Muscle layer of colon (tissue), 2 donors: Measurements from ENCODE around the gene SSB.
A peak's percentile ranks its signal among the peaks of the same experiment; 100 is the strongest.
"Not testable (repeated sequence)": the region's sequence is repeated elsewhere in the genome, so short reads cannot be mapped to it uniquely, and the experiment has no call there.

ENCODE experiments used
- H3K27ac ChIP-seq: one replicate; pipeline ENCODE4 v1.7.0; 2013; ENCODE audit warnings: low read depth, mild to moderate bottlenecking, low read length, moderate library complexity
- H3K27me3 ChIP-seq, 2 donors: one replicate each; pipeline ENCODE4 v1.7.0; 2013; ENCODE audit warnings: low read length in 2 of 2, mild to moderate bottlenecking in 2 of 2; ENCODE audit not compliant: insufficient read depth in 2 of 2, control insufficient read depth in 1 of 2
- H3K36me3 ChIP-seq: one replicate; pipeline ENCODE4 v1.7.0; 2013; ENCODE audit warnings: mild to moderate bottlenecking, low read length; ENCODE audit not compliant: insufficient read depth
- H3K4me1 ChIP-seq: one replicate; pipeline ENCODE4 v1.7.0; 2013; ENCODE audit warnings: mild to moderate bottlenecking, low read length; ENCODE audit not compliant: insufficient read depth
- H3K4me3 ChIP-seq, 2 donors: one replicate each; pipeline ENCODE4 v1.7.0; 2013; ENCODE audit warnings: low read length in 2 of 2, low read depth in 1 of 2, mild to moderate bottlenecking in 1 of 2, moderate library complexity in 1 of 2
- H3K9ac ChIP-seq: one replicate; pipeline ENCODE4 v1.7.0; 2013; ENCODE audit warnings: low read length
- H3K9me3 ChIP-seq: one replicate; pipeline ENCODE4 v1.7.0; 2013; ENCODE audit warnings: mild to moderate bottlenecking, low read length
- donor health status: abdominal sarcoma.
- donor health status: Adenocarcinoma of cecum.

The SSB gene

DNA sequence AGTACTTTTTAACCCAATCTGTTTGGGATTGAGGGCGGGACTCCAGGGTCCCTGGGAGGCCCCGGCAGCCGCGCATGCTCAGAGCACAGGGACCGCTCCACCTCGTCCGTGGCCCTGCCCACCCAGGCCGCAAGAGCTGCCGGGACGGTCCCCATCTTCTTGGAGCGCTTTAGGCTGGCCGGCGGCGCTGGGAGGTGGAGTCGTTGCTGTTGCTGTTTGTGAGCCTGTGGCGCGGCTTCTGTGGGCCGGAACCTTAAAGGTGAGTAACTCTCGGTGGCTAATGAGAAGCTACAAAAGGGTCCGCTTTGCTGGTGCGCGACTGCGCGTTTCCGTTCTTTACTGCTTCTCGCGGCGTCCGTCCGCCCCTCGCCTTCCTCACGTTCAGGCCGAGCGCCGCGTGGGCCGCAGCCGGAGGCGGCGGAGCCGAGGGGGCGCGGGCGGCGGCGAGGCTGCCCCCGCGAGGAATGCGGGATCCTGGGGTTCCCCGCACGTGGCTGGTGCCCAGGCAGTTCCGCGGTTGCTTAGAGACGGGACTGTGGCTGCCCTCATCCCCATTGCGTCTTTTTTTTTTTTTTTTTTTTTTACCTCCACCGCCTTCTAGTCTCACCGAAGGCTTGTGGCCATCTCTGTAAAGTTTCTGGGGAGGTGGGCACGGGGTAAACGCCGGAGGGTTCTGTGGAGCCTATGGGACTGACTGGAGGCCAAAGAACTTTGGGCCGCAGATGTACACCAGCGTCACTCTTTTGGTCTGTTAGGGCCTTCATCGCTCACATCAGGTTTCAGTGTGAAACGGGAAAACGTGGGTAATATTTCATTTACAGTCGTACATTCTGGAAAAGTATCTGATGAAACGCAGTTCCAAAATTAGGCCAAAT lies at the start of gene SSB:
TSS of gene SSB (plus strand) at position 154 of the 875 bp plus-strand sequence. CDS start 2,090 bp downstream, outside the sequence.
- H3K4me3 ChIP-seq: peak within 1 kb of the TSS; percentile 76 to 92
- peaks cover 8% of the 10 kb centered on the region for H3K36me3 ChIP-seq
- H3K4me1 ChIP-seq: no peaks in the 10 kb centered on the region
- H3K27me3 ChIP-seq: no peaks in the 10 kb centered on the region
- H3K27ac ChIP-seq: peak within 1 kb of the TSS; percentile 88
- peak within 1 kb of the TSS; percentile 45 for H3K9ac ChIP-seq
- H3K9me3 ChIP-seq: no peaks in the 10 kb centered on the region

DNA sequence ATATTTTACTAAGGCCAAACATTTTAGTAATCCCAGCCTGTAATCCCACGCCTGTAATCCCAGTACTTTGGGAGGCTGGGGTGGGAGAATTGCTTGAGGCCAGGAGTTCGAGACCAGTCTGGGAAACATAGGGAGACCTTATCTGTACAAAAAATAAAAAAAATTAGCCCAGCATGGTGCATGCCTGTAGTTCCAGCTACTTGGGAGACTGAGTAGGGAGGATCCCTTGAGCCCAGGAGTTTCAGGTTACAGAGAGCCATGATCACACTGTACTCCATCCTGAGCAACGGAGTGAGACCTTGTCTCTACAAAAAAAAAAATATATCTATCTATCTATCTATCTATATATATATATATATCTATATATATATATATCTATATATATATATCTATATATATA lies 45.9 kb upstream of the SSB start:
- Histone ChIP-seq H3K27me3 (no peaks in the 10 kb centered on the region), H3K9ac (no peak overlapping the region), H3K36me3 (peaks cover 13% of the 10 kb centered on the region), H3K9me3 (no peaks in the 10 kb centered on the region), H3K4me1 (no peaks in the 10 kb centered on the region), H3K4me3 (no peak overlapping the region), H3K27ac (no peak overlapping the region)

DNA sequence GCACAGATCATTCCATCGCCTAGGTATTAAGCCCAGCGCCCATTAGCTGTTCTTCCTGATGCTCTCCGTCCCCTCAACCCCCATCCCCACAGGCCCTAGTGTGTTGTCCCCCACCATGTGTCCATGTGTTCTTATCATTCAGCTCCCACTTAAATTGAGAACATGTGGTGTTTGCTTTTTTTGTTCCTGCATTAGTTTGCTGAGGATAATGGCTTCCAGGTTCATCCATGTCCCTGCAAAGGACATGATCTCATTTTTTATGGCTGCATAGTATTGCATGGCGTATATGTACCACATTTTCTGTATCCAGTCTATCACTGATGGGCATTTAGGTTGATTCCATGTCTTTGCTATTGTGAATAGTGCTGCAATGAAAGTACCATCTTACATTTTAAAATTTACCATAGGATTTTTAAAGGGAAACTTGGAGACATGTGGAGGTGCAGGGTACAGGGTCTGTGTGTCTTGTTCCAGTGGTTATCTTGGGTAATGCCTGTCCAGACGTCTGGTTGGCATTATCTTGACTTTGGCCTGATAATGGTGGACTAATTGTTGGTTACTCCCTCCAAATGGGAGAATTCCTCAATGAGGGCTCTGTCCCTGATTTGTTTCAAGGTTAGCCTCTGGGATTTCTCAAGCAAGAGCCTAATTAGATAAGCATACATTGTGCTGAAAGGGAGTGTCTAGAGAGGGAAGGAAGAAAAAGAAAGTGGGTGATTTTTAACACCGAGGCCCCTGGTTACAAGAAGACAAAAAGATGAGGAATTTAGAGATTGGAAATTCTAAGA lies 43.4 kb upstream of the SSB start:
- H3K36me3 ChIP-seq: no peaks in the 10 kb centered on the region
- no peaks in the 10 kb centered on the region for H3K4me1 ChIP-seq
- H3K9ac ChIP-seq: no peak overlapping the region
- no peak overlapping the region for H3K27ac ChIP-seq
- no peaks in the 10 kb centered on the region for H3K27me3 ChIP-seq
- H3K4me3 ChIP-seq: no peak overlapping the region
- H3K9me3 ChIP-seq: no peaks in the 10 kb centered on the region

DNA sequence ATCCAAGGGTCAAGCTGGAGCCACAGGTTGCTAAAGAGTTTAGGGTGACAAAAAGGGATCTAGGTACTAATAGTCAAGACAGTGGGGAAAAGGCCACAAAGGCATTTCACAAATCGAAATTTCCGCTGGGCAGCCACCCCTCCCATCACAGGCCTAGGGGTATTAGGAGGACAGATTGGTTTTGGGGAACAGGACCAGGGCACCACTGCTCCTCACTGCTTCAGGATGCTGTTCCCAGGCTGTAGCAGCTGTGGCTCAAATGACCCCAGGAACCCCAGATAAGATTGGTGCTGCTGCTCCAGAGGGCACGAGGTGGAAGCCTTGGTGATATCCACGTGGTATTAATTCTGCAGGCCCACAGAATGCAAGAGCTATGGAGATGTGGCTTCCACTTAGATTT lies 42.3 kb upstream of the SSB start:
- Histone ChIP-seq H3K27me3 (no peaks in the 10 kb centered on the region), H3K9me3 (no peaks in the 10 kb centered on the region), H3K36me3 (no peaks in the 10 kb centered on the region), H3K27ac (no peak overlapping the region), H3K4me1 (no peaks in the 10 kb centered on the region), H3K9ac (no peak overlapping the region), H3K4me3 (no peak overlapping the region)

DNA sequence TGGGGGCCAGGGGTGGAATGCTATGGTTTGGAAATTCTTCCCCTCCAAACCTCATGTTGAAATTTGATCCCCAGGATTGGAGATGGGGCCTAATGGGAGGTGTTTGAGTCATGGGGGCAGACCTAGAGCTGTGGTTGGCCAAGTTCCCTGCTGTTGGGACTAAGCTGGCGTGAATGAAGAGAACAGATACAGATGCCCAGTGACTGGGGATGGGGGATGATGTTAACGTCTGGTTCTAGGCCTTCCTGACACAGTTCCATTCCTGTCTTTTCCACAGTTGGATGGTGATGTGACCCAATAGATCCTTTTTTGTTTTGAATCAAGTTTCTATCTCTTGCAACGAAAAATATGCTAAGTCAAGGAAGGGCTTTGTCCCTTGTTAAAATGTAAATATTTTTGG lies 41.3 kb upstream of the SSB start:
- Histone ChIP-seq H3K9ac (no peak overlapping the region), H3K9me3 (no peaks in the 10 kb centered on the region), H3K27me3 (no peaks in the 10 kb centered on the region), H3K4me3 (no peak overlapping the region), H3K27ac (no peak overlapping the region), H3K36me3 (no peaks in the 10 kb centered on the region), H3K4me1 (no peaks in the 10 kb centered on the region)

DNA sequence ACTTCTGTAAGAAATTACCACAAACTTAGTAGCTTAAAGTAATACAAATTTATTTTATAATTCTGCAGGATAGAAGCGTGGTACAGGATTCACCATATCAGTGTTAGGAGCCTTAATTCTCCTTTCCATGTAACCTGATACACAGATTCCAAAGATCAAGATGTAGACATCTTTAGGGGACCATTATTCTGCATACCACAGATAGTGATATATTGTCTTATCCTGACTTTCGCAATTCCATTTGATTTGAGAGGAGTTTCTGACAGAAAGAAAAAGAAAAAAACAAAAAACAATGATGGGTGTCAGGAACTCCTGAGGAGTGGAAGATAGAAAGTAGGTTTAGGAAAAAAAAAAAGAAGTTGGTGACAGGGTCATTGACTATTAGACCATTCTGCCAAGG lies 40.9 kb upstream of the SSB start:
- Histone ChIP-seq H3K9ac (no peak overlapping the region), H3K4me3 (no peak overlapping the region), H3K27ac (no peak overlapping the region), H3K4me1 (no peaks in the 10 kb centered on the region), H3K27me3 (no peaks in the 10 kb centered on the region), H3K9me3 (no peaks in the 10 kb centered on the region), H3K36me3 (no peaks in the 10 kb centered on the region)

DNA sequence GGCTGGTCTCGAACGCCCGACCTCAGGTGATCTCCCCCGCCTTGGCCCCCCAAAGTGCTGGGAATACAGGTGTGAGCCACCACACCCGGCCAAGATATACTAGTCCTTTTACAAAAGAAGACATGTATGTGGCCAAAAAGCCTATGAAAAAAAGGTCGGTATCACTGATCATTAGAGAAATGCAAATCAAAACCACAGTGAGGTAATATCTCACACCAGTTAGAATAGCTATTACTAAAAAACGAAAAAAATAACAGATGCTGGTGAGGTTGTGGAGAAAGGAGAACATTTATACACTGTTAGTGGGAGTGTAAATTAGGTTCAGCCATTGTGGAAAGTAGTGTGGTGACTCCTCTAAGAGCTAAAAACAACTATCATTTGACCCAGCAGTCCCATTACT lies 38.7 kb upstream of the SSB start:
- H3K9me3 ChIP-seq: no peaks in the 10 kb centered on the region
- no peak overlapping the region for H3K27ac ChIP-seq
- H3K4me1 ChIP-seq: no peaks in the 10 kb centered on the region
- no peak overlapping the region for H3K9ac ChIP-seq
- H3K27me3 ChIP-seq: no peaks in the 10 kb centered on the region
- no peak overlapping the region for H3K4me3 ChIP-seq
- H3K36me3 ChIP-seq: no peaks in the 10 kb centered on the region

DNA sequence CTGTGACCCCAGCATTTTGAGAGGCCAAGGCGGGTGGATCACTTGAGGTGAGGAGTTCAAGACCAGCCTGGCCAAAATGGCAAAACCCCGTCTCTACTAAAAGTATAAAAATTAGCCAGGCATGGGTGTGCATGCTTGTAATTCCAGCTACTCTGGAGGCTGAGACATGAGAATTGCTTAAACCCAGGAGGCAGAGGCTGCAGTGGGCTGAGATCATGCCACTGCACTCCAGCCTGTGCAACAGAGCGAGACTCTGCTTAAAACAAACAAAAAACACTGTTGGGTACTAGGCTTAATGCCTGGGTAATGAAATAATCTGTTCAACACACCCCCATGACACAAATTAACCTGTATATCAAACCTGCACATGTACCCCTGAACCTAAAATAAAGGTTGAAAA lies 37.9 kb upstream of the SSB start:
- not testable (repeated sequence) for H3K36me3 ChIP-seq, H3K9me3 ChIP-seq, H3K4me3 ChIP-seq, H3K9ac ChIP-seq, H3K4me1 ChIP-seq, H3K27ac ChIP-seq, H3K27me3 ChIP-seq

DNA sequence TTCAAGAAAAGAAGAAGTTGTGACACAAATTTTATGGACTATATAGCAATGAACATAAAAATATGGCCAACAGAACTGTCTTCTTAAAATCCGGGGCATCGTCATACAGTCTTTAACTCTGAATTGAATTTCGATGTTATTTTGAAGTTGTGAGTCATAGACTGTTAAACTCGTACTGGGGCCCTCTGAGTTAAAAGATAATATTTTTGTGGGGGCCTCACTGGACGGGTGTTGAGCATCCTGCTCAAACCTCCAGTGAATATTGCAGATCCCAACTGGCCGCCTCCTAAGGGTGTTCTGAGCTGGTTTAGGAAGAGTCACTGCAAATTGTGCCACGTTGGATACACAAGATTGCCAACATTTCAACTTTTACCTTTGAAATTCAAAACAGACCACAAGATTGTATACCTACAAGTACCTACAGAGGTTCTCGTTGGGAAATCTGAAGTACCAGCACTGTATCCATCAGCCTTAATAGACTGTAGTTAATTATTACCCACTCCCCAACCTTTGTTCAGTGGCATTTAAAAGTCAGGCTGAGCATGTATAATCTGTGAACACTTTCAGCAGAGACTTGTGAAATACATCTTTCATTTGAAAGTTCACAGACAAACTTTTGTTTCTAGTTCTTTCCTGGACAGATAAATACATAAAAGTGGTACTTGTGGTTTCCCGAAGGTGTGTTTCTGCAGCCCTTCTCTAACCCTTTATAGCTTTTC lies 37.3 kb upstream of the SSB start:
- no peak overlapping the region for H3K4me3 ChIP-seq
- H3K9me3 ChIP-seq: no peaks in the 10 kb centered on the region
- H3K4me1 ChIP-seq: no peaks in the 10 kb centered on the region
- H3K27me3 ChIP-seq: no peaks in the 10 kb centered on the region
- H3K36me3 ChIP-seq: no peaks in the 10 kb centered on the region
- H3K27ac ChIP-seq: no peak overlapping the region
- H3K9ac ChIP-seq: no peak overlapping the region

DNA sequence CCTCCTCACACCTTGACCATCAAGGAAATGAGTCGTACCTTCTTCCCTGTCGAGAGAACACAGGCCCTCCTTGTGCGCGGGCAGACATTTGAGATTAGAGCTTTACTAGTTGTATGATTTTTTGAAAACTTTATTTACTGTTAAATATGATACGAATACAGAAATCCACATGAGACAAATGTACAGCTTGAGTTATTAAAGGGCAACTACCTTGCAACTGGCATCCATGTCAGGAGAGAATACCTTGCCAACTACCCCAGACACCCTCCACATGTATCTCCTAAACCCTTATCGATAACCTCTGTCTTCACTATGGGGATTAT lies 36.7 kb upstream of the SSB start:
- Histone ChIP-seq H3K27me3 (no peaks in the 10 kb centered on the region), H3K4me1 (peaks cover under 1% of the 10 kb centered on the region), H3K4me3 (no peak overlapping the region), H3K9ac (no peak overlapping the region), H3K27ac (no peak overlapping the region), H3K9me3 (no peaks in the 10 kb centered on the region), H3K36me3 (no peaks in the 10 kb centered on the region)

DNA sequence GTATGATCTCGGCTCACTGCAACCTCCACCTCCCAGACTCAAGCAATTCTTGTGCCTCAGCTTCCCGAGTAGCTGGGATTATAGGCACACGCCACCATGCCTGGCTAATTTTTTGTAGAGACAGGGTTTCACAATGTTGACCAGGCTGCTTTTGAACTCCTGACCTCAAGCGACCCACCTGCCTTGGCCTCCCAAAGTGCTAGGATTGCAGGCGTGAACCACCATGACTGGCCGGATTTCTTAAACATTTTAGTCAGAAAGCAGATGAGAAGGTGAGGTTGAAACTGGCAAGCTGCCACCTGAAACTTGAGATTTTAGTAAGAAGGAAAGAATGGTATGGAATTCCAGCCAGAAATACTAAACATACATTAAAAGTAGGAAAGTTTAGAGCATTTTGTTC lies 33.1 kb upstream of the SSB start:
- Histone ChIP-seq H3K27me3 (no peaks in the 10 kb centered on the region), H3K36me3 (no peaks in the 10 kb centered on the region), H3K4me3 (no peak overlapping the region), H3K4me1 (peaks cover 10% of the 10 kb centered on the region), H3K9ac (no peak overlapping the region), H3K27ac (no peak overlapping the region), H3K9me3 (no peaks in the 10 kb centered on the region)
